NCI-H226 (cell line): Measurements from ENCODE around the gene OR7C1.
"Not testable (repeated sequence)": the region's sequence is repeated elsewhere in the genome, so short reads cannot be mapped to it uniquely, and the experiment has no call there.

Experiments
- DNase-seq: peaks from one replicate; pipeline ENCODE4 v3.0.0-alpha.2; 2015

The OR7C1 gene

GRCh38 chr19:14835011-14835410, at the start of gene OR7C1, which contains the start of gene OR7A5:
TSS of gene OR7C1 (minus strand) at chr19:14835185. CDS start at chr19:14800136, 35,049 bp downstream.
TSS of gene OR7A5 (minus strand) at chr19:14835185. CDS start at chr19:14828241, 6,944 bp downstream.
- no peak for DNase-seq

DNA sequence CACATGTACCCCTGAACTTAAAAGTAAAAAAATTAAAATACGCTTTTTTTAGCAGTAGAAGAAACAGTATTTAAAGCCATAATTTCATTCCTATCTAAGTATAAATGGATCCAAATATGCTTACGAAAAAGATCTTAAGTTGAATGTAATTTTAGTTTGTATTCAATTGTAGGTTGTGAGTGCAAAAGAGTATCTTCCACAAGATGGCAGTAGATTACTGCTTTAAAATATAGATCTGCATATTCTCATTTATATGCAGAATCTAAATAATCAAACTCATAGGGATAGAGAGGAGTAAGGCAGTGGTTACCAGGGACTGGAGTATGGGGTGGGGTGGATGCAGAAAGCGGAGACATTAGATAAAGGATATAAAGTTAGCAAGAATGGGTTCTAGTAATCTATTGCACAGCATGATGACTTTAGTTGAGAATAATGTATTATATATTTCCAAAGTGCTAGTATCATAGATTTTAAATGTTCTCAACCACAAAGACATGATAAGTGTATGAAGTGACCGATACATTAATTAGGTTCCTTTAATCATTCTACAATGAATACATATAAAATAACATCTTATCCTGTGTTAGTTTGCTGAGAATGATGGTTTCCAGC, 36.7 kb upstream of the OR7C1 start:
- no peak for DNase-seq

- no peak for DNase-seq
Observed at GRCh38 chr19:14868497-14868896, 33.5 kb upstream of the OR7C1 start.

- DNase-seq = no peak
Observed at GRCh38 chr19:14848822-14849221, 13.8 kb upstream of the OR7C1 start, which contains the start of gene OR7A10. TSS of gene OR7A10 (minus strand) at chr19:14848922. CDS start at chr19:14841877, 7,045 bp downstream.

GRCh38 chr19:14843578-14843977, 8.6 kb upstream of the OR7C1 start:
- DNase-seq = no peak

- no peak for DNase-seq
Observed at GRCh38 chr19:14843169-14843568, 8.2 kb upstream of the OR7C1 start.

- no peak for DNase-seq
Observed at GRCh38 chr19:14840206-14840605, 5.2 kb upstream of the OR7C1 start.

DNA sequence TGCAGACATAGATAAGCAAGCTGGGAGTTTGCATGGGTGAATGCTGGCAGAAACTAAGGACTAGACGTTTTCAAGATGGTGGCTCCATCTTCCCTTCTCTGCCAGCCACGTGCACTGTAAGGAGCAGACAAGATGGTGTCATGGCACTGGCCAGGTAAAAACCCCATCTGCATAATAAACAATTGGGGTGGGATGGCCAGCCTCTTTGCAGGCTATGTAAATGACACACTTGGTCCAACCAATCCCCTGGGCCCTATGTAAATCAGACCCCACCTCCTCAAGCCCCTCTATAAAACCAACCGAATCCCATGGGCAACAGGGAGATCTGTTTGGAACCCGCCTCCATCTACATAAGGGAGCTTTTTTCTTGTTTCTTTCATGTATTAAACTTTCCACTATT, 2.4 kb upstream of the OR7C1 start:
- DNase-seq = no peak

- peak; percentile 3 for DNase-seq
Observed at GRCh38 chr19:14830702-14831101, 4.3 kb downstream of the OR7C1 start.

DNA sequence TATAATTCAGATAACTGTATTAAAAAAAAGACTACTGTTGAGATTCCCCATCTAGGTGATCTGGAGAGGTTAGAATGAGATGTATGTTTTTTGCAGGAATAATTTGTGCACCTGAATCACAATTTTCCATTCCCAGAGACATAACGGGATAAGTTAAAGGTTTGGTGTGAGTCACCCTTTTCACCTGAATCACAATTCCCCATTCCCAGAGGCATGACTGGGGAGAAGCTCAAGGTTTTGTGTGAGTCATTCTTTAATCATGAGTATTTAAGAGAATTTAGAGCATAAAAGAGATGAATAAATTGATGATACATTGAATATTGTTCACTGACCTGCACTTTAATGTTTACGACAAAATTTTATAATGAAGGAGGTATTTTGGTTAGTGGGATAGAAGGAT, 9.0 kb downstream of the OR7C1 start:
- DNase-seq = no peak

DNA sequence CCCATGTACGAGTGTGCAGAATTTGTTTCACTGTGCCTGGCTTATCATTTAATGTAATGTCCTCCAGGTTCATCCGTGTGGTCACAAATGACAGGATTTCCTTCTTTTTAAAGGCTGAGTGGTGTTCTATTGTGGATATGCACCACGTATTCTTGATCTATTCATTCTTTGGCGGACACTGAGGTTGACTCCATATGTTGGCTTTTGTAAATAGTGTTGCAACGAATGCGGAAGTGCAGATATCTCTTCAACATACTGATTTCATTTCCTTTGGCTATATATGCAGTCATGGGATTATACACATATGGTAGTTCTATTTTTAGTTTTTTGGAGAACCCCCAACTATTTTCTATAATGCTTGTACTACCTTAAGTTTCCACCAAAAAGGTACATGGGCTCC, 13.0 kb downstream of the OR7C1 start:
- no peak for DNase-seq

DNA sequence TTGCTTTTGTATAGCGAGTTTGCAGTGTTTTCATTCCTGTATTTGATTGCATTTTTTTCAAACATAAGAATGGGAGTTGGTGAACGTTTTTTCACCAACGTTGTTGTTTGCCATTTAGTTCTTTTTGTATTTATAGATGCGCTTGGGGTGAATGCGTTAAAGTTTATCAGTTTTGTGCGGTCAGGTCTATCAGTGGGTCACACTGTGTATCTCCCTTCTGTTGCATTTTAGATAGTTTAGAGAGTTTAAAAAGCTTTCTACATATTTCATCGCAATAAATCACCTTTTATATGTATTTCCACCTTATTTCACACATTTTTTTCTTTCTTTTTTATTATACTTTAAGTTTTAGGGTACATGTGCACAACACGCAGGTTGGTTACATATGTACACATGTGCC, 16.4 kb downstream of the OR7C1 start:
- DNase-seq = no peak

DNA sequence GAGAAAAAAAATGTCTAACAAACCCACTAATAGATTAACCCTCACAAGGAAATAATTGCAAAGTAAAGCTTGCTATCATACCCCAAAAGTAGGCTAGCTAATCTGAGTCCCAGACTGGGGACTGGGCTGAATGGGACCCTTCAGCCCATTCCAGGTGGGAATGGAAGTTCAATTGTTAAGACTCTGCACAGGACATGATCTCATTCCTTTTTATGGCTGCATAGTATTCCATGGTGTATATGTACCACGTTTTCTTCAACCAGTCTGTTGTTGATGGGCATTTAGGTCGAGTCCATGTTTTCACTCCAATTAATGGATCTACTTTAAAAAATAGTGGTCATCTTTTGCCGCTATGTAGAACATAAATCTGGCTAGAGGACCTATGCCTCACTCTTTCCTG, 17.9 kb downstream of the OR7C1 start:
- DNase-seq = no peak

DNA sequence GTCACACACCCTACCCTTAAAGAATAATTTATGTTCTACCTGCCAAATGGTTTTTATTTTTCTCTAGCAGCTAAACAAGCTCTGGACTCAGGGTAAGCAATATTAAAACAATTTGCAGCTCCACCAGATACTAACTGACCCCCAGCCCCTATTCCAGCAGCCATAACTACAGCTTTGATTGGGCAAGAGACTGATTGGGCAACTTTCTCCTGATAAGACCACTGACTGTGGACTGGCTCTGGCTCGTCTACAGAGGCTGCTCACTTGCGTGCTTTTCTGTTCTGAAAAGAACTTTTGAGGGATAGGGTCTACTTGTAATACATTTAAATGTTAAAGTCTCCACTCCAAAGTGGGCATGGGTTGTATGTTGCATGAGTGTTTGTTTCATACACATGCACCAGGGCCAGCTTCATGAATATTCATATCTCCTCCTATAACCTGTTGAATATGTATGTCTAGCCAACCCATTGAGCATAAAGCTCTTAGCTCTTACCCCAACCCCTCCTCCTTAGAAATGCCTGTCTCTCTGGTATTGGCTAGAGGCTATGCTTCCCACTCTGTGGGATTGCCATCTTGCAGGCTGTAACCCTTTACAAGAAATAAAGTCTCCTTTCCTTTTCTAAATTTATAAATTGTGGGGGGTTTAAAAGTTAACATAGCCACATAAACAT, 19.9 kb downstream of the OR7C1 start:
- DNase-seq = no peak

DNA sequence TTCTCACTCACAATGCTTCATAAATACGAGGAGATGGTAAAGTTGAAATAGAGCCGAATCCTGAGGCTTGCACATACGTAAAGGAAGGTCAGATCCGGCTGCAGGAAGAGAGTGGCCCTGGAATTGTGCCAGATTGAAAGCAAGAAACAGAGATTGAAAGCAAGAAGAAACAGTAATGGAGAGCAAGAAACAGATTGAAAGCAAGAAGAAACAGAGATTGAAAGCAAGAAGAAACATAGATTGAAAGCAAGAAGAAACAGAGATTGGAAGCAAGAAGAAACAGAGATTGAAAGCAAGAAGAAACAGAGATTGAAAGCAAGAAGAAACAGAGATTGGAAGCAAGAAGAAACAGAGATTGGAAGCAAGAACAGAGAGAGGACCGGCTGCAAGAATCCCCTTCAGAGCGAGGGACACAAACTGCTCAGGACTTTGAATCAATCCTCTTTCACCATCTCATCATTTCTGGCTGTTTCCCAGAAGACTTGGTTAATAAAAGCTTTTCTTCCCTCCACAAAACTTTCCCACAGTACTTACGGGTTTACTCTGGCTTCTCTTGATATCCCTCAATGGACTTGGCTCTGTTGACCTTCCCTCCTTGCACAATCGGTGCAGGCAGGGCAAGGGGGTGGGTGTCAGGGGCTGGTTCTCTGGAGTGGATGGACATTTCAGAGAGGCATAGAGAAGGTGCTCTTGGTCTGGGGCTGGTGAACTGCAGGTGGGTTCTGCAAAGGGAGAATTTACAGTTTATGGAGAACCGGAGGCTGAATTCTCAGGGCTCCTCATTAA, 25.5 kb downstream of the OR7C1 start:
- DNase-seq = no peak

DNA sequence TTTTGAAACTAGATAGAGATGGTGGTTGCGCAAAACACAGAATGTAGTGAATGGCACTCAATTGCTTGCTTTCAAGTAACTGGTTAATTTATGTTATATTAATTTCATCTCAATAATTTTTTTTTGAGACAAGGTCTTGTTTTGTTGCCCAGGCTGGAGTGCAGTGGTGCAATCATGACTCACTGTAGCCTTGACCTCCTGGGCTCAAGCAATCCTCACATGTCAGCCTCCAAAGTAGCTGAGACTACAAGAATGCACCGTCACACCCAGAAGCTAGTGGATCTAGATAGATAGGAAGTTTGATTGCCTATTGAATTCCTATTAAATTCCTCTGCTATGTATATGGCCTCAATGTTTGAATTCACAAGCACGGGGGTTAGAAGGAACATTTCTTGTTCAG, 30.2 kb downstream of the OR7C1 start:
- DNase-seq = no peak

DNA sequence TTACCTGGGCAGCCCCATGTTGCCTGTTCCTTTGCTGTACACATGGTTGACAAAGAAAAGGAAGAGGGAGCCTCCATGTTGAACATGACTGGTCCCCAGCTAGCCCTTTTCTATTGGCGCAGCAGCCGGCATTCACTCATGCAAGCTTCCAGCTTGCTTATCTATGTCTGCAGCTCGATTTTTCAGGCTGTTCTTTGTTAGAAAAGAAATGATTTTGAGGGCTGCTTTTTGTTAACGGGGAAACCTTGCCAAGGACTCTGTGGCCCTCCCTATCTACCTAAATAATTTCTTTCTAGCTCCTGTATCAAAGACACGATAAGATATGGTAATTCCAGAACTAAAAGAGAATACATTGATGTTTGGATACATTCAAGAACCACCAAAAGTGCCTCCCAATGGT, 36.2 kb downstream of the OR7C1 start:
- DNase-seq = no peak

DNA sequence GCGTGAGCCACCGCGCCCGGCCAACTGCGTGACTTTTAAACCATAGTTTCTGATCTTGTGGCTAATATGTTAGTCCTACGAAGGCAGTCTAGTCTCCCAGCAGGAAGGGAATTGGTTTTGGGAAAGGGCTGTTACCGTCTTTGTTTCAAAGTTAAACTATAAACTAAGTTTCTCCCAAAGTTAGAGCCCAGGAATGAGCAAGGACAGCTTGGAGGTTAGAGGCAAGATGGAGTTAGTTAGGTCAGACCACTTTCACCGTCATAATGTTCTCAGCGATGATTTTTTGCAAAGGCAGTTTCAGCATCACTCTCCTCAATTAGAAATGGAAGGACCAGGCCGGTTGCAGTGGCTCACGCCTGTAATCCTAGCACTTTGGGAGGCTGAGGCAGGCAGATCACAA, 39.0 kb downstream of the OR7C1 start:
- DNase-seq = no peak

DNA sequence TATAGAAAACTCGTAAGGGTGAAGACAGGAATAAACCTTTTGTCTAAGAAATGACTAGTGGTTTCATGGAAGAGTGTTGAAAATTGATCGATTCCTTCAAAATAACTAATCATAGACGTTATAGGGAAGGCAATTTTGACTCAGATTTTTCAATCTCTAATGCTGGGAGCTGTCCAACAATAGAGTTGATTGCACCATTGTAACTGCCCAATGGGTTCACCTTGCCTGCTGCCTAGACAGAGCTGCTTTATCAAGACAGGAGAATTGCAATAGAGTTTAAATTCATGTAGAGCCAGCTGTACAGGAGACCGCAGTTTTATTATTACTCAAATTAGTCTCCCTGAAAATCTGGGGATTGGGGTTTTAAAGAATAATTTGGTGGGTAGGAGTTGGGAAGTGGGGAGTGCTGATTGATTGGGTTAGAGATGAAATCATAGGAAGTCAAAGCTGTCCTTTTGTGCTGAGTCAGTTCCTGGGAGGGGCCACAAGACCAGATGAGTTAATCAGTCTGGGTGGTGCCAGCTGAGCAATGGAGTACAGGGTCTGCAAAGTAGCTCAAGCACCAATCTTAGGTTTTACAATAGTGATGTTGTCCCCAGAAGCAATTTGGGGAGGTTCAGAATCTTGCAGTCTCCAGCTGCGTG, 39.8 kb downstream of the OR7C1 start:
- DNase-seq = no peak

GRCh38 chr19:14792250-14792649, 42.7 kb downstream of the OR7C1 start:
- not testable (repeated sequence) for DNase-seq

DNA sequence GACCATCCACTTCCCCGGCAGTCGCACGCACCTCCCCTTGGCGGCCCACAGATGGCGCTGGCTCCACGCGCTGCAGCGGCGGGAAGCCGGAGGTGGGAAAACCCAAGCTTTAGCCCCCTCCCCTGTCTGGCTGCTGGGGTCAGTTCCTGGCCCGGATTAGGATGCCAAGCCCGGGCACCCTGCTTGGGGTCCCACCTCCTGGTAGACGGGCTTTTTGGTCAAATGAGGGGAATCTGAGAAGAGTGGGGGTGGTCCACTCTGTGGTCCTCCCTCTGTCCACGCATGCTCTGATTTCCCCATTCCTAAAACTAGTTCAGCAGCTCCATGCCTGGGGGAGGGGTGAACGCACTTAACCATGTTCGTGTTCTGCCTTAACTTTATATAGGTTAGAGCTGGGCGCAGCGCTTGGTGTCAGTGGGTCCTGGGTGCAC, 48.5 kb downstream of the OR7C1 start:
- no peak for DNase-seq

GRCh38 chr19:14785102-14785793, 49.7 kb downstream of the OR7C1 start:
- DNase-seq = peak; percentile 20

DNA sequence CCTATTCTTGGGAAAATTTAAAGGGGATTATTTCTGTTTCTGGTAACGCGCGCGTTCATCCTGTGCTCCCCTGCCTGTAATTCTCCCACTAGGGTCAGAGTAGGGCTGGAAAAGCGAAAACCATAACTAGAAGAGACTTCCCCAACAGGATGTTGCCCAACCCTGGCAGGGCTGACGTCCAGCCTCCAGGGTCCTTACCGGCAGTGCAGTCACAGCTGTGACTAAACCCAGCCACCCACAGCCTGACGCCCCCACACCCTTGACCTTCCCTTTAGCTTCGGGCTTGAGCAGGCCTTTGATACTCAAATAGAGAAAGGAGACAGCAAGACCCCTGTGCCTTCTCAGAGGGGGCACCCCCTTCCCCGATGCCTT, 50.3 kb downstream of the OR7C1 start:
- DNase-seq = not testable (repeated sequence)
